ENCODE results near the gene DOCK7.
"Not testable (repeated sequence)": the region's sequence is repeated elsewhere in the genome, so short reads cannot be mapped to it uniquely, and the experiment has no call there.

GRCh38 chr1:62567926-62568325 is 120.3 kb downstream of the DOCK7 start:
- not testable (repeated sequence) for TF ChIP-seq CTCF, POLR2AphosphoS5 (IDR thresholded peaks at IDR 0.05)

Measured in breast epithelium (tissue), 3 donors.